GM12892 (cell line): ENCODE data around the gene C1orf105.

Source experiments
- POLR2A ChIP-seq: IDR thresholded peaks from 2 replicates; pipeline ENCODE4 v1.6.1; 2011; ENCODE audit warnings: low read depth, low read length, control low read depth
- POLR2AphosphoS5 ChIP-seq: IDR thresholded peaks from 2 replicates; pipeline ENCODE4 v1.6.1; 2011; ENCODE audit warnings: low read depth, low read length, control low read depth
- TAF1 ChIP-seq: IDR thresholded peaks from 2 replicates; pipeline ENCODE4 v1.6.1; 2011; ENCODE audit warnings: low read depth, mild to moderate bottlenecking, control low read depth, low read length, borderline replicate concordance

DNA sequence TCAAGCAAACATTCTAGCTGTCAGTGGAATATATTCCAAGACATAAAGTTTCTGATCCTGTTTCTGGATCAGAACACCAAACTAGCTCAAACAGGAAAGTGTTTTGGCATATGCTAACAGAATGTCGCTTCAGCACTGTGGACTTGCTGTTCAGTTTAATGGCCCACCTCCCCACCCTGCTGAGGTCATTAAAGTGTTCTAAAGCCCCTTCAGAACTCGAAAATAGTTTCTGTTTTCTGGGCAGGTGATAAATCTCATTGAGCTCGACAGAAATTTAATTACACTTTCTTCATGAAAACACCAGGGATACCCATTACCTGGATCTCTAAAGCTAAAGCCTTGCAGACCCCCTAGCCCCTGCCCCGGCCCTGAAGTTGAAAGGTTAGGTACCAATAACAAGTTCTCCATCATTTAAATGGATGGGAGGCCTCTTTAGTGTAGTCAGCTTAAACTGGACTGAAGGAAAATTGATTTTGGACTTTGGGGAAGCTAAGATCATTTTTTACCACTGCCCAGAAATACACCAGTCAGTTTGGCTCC lies 3.9 kb upstream of the C1orf105 start:
- TF ChIP-seq POLR2A (no peak), TAF1 (no peak), POLR2AphosphoS5 (no peak)
